GM12891 (cell line): ENCODE measurements around the gene KLHL42.

Source experiments
- POLR2A ChIP-seq: IDR thresholded peaks from 2 replicates; pipeline ENCODE4 v1.6.1; 2011; ENCODE audit warnings: low read depth, low read length, control low read depth
- POLR2AphosphoS5 ChIP-seq: IDR thresholded peaks from 2 replicates; pipeline ENCODE4 v1.6.1; 2011; ENCODE audit warnings: low read depth, low read length, control low read depth

DNA sequence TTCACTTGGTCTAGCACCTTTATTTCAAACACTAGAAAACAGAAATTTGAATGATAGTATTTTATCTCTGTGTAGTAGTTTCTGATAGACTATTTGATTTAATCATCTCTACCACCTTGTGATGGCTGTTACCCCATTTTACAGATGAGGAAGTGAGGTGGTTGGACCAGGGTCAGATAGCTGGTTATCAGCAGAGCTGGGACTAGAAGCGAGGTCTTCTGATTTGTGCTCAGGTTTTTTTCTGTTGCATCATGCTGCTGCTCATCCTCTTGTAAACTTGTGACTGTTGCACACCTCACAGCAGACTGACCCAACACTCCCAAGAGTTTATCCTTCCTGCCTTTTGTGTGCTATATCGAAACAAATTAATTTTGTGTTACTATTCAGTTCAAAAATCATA lies 10.1 kb downstream of the KLHL42 start:
- TF ChIP-seq POLR2A (no peak), POLR2AphosphoS5 (no peak)
